SK-N-MC (cell line): ENCODE results near the gene TANGO6.
"Not testable (repeated sequence)": the region's sequence is repeated elsewhere in the genome, so short reads cannot be mapped to it uniquely, and the experiment has no call there.

Experiments used
- DNase-seq: peaks from one replicate; pipeline ENCODE4 v3.0.0-alpha.2; 2011; ENCODE audit warnings: low read depth, low spot score
- H3K27ac ChIP-seq: fragments of 200-600 bp; sonication (generic); 2 replicates; pipeline ENCODE4 v1.5.1; 2016; ENCODE audit warnings: mixed run types
- H3K36me3 ChIP-seq: fragments of 200-600 bp; sonication (generic); 2 replicates; pipeline ENCODE4 v1.6.1; 2017; ENCODE audit warnings: antibody characterized with exemption, low read length, mixed read lengths; ENCODE audit not compliant: insufficient read depth
- H3K4me3 ChIP-seq: fragments of 200-600 bp; sonication (generic); 2 replicates; pipeline ENCODE4 v1.5.1; 2016
- H3K9ac ChIP-seq: fragments of 200-600 bp; sonication (generic); 2 replicates; pipeline ENCODE4 v1.8.0; 2017; ENCODE audit warnings: mixed run types, mixed read lengths; ENCODE audit not compliant: insufficient read length
- H3K9me3 ChIP-seq: fragments of 200-600 bp; sonication (generic); 2 replicates; pipeline ENCODE4 v1.6.1; 2017; ENCODE audit warnings: low read depth, mild to moderate bottlenecking, antibody characterized with exemption, low read length, moderate library complexity, mixed read lengths
- EZH2 ChIP-seq: fragments of 200-600 bp; sonication (generic); IDR thresholded peaks from one replicate; pipeline ENCODE4 v1.6.1; 2017; ENCODE audit warnings: antibody characterized with exemption
- FOXP2 ChIP-seq: optimal IDR thresholded peaks from 2 replicates; pipeline ENCODE3; 2011; ENCODE audit warnings: mild to moderate bottlenecking, moderate library complexity; ENCODE audit not compliant: insufficient read depth; ENCODE audit errors: extremely low read length, control extremely low read depth
- POLR2AphosphoS5 ChIP-seq: IDR thresholded peaks from 2 replicates; pipeline ENCODE4 v1.6.1; 2012; ENCODE audit warnings: mild to moderate bottlenecking, low read depth, low read length, borderline replicate concordance

The TANGO6 gene

GRCh38 chr16:68984467-68984866, 141.1 kb downstream of the TANGO6 start:
- no peaks in the 10 kb centered on the region for H3K9me3 ChIP-seq
- no peak overlapping the region for H3K4me3 ChIP-seq
- no peak overlapping the region for H3K27ac ChIP-seq
- no peak for DNase-seq
- no peaks in the 10 kb centered on the region for H3K36me3 ChIP-seq
- TF ChIP-seq EZH2: no peak
- TF ChIP-seq POLR2AphosphoS5: no peak
- no peak for TF ChIP-seq FOXP2
- no peak overlapping the region for H3K9ac ChIP-seq

- Histone ChIP-seq H3K9me3 (no peaks in the 10 kb centered on the region), H3K36me3 (no peaks in the 10 kb centered on the region), H3K4me3 (no peak overlapping the region), H3K27ac (no peak overlapping the region), H3K9ac (no peak overlapping the region)
- DNase-seq: no peak
- TF ChIP-seq FOXP2 (no peak), EZH2 (no peak), POLR2AphosphoS5 (no peak)
Measured at GRCh38 chr16:68985268-68985667, 141.9 kb downstream of the TANGO6 start.

- H3K27ac ChIP-seq: no peak overlapping the region
- H3K4me3 ChIP-seq: no peak overlapping the region
- no peak overlapping the region for H3K9ac ChIP-seq
- H3K36me3 ChIP-seq: no peaks in the 10 kb centered on the region
- DNase-seq: no peak
- TF ChIP-seq EZH2 (no peak), FOXP2 (no peak), POLR2AphosphoS5 (no peak)
- no peaks in the 10 kb centered on the region for H3K9me3 ChIP-seq
Measured at GRCh38 chr16:68985855-68986254, 142.5 kb downstream of the TANGO6 start.

GRCh38 chr16:68987734-68988457, 144.6 kb downstream of the TANGO6 start:
- H3K9ac ChIP-seq: no peak overlapping the region
- H3K4me3 ChIP-seq: no peak overlapping the region
- DNase-seq: no peak
- no peaks in the 10 kb centered on the region for H3K9me3 ChIP-seq
- no peak overlapping the region for H3K27ac ChIP-seq
- H3K36me3 ChIP-seq: no peaks in the 10 kb centered on the region
- TF ChIP-seq POLR2AphosphoS5: no peak
- no peak for TF ChIP-seq FOXP2
- TF ChIP-seq EZH2: no peak

GRCh38 chr16:68990172-68990845, 147.0 kb downstream of the TANGO6 start:
- not testable (repeated sequence) for DNase-seq, H3K4me3 ChIP-seq, H3K27ac ChIP-seq, H3K36me3 ChIP-seq, H3K9me3 ChIP-seq, H3K9ac ChIP-seq

GRCh38 chr16:68991075-68991474, 147.7 kb downstream of the TANGO6 start:
- DNase-seq: no peak
- Histone ChIP-seq H3K4me3 (no peak overlapping the region), H3K9me3 (no peaks in the 10 kb centered on the region), H3K36me3 (no peaks in the 10 kb centered on the region), H3K9ac (no peak overlapping the region), H3K27ac (no peak overlapping the region)
- TF ChIP-seq POLR2AphosphoS5 (no peak), FOXP2 (no peak), EZH2 (no peak)

- Histone ChIP-seq H3K27ac (no peak overlapping the region), H3K9ac (no peak overlapping the region), H3K9me3 (no peaks in the 10 kb centered on the region), H3K4me3 (no peak overlapping the region), H3K36me3 (no peaks in the 10 kb centered on the region)
- DNase-seq: no peak
- TF ChIP-seq FOXP2 (no peak), EZH2 (no peak), POLR2AphosphoS5 (no peak)
Measured at GRCh38 chr16:68992521-68992920, 149.2 kb downstream of the TANGO6 start.

- Histone ChIP-seq H3K4me3 (no peak overlapping the region), H3K9ac (no peak overlapping the region), H3K27ac (no peak overlapping the region), H3K9me3 (no peaks in the 10 kb centered on the region), H3K36me3 (no peaks in the 10 kb centered on the region)
- no peak for TF ChIP-seq EZH2
- TF ChIP-seq POLR2AphosphoS5: no peak
- no peak for TF ChIP-seq FOXP2
- DNase-seq: no peak
Measured at GRCh38 chr16:68993456-68993855, 150.1 kb downstream of the TANGO6 start.
